ENCODE measurements around the gene FGD4.

Gene FGD4

DNA sequence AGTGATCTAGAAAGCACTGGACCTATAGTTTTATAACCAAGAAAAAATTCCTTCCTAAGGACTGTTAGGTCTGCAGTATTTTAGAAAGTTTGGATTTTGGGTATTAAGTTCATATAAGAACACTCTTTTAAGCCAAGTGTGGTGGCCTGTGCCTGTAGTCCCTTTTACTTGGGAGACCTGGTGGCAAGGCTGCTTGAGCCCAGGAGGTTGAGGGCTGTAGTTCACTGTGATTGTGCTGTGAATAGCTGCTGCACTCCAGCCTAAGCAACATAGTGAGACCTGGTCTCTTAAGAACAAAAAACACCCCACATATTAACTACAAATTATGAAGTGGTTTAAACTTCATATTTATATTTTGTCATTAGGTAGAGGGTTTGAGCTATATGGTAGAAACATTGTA lies 289.4 kb downstream of the FGD4 start:
- no peak for DNase-seq

DNA sequence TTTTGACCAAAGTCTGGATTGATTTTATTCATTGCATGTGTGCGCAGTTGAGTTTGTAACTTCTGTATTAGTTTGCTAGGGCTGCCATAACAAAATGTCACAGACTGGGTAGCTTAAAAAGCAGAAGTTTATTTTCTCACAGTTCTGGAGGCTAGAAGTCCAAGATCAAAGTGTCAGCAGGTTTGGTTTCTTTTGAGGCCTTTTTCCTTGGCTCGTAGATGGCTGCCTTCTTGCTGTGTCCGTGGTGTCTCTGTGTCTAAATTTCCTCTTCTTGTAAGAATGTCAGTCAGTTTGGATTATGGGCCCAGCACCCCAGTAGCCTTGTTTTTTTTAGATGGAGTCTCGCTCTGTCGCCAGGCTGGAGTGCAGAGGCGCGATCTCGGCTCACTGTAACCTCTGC lies 291.6 kb downstream of the FGD4 start:
- DNase-seq: no peak

DNA sequence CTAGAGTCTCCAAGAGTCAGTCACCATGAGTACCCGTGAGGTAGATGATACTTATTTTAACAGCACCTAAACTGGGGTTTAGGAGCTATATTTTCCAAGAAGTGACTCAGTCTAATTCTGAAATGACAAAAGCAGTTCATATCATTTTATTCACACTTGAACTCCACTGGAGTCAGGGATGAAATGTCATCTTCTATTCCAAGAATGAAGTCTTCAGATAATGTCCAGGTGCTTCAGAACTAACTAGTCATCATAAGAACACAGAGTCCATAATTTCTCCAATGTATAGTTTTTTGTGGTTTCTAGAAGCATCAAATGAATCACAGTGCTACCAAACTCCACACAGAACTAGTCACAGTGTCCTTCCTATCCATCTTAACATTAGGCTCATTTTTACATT lies 293.0 kb downstream of the FGD4 start:
- DNase-seq: no peak

- DNase-seq: no peak
Observed at GRCh38 chr12:32693036-32693435, 293.7 kb downstream of the FGD4 start.
